Measurements from ENCODE around the gene ANKH.
"Not testable (repeated sequence)": the region's sequence is repeated elsewhere in the genome, so short reads cannot be mapped to it uniquely, and the experiment has no call there.

ANKH gene

GRCh38 chr5:14797385-14797784, 74.2 kb downstream of the ANKH start:
- in situ Hi-C loops (cut with MboI; ENCODE audit: low sequenced_read_pairs), result not testable (repeated sequence)

GRCh38 chr5:14794583-14795230, 76.9 kb downstream of the ANKH start:
- in situ Hi-C loops (cut with MboI; ENCODE audit: low sequenced_read_pairs), result no loop called here

- in situ Hi-C loops (cut with MboI; ENCODE audit: low sequenced_read_pairs), result no loop called here
Measured at GRCh38 chr5:14793851-14794250, 77.7 kb downstream of the ANKH start.

DNA sequence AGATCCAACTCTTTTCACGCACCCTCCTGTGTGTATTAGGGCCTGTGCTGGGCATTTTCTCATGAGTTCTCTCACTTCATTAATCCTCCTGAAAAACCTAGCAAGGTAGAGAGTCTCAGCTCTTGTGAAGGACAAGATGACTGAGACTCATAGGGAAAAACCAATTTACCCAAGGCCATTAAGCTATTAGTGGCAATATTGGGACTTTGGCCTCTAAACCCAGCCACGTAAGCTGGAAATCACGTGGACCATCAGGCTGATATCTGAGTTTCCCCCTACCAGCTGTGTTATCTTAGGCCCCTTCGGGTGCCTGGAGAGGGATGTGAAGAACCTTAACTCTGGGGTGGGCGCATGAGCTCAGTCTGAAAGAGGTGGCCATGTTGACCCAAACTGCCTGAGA, 80.7 kb downstream of the ANKH start:
- in situ Hi-C loops (cut with MboI; ENCODE audit: low sequenced_read_pairs), result no loop called here

- in situ Hi-C loops (cut with MboI; ENCODE audit: low sequenced_read_pairs), result no loop called here
Measured at GRCh38 chr5:14790220-14790619, 81.4 kb downstream of the ANKH start.

GRCh38 chr5:14787801-14788579, 83.6 kb downstream of the ANKH start:
- in situ Hi-C loops (cut with MboI; ENCODE audit: low sequenced_read_pairs), result no loop called here

DNA sequence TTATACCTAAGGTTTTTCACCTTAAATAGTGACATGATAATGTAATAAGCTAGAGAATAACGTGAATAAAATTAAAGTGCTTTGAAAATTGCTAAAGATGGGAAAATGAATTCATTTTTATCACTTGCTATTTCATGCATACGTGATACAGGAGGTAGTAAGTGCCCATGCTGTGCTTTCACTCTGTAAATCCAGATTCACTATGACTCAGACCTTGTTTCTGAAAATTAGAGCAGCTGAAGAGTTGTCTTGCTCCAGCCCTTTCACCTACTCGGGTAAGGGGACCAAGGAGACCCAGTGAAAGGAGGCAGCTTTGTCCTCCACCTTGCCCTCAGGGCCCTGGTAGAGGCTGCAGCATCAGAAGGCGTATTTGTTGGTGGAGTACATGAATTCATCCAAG, 87.9 kb downstream of the ANKH start:
- in situ Hi-C loops (cut with MboI; ENCODE audit: low sequenced_read_pairs), result no loop called here

GRCh38 chr5:14782591-14782990, 89.0 kb downstream of the ANKH start:
- in situ Hi-C loops (cut with MboI; ENCODE audit: low sequenced_read_pairs), result no loop called here

DNA sequence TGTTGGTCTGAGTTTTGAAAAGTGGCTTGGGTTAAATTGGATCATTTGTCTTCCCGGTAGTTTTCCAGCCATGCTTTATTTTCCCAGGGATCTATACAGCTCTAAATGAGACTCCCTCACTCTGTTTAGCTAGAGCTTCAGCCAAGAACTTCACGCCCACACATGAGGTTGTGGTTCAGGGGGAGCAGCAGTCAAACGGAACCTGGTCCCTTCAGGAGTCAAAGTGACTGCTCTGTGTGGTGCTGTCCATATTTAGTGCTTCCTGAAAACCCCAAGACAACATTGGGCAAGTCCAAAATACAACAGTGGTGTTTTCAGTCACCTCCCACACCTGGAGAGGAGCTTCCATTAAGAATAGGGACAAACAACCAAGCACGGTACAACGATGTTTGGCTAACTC, 90.5 kb downstream of the ANKH start:
- in situ Hi-C loops (cut with MboI; ENCODE audit: low sequenced_read_pairs), result no loop called here

GRCh38 chr5:14779975-14780374, 91.6 kb downstream of the ANKH start:
- in situ Hi-C loops (cut with MboI; ENCODE audit: low sequenced_read_pairs), result no loop called here

DNA sequence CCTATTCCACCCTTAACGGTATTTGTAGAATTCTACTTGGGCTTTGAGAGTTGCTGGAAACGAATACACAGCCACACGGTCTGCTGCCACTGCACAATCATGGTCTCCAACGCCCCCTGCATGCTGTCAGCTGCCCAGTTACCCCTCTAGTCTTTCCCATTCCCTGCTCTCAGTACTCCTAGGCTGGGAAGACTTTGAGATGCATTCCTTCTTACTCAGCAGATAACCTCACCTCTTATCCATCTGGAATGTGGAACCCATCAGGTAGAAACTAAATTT, 92.8 kb downstream of the ANKH start:
- in situ Hi-C loops (cut with MboI; ENCODE audit: low sequenced_read_pairs), result no loop called here

DNA sequence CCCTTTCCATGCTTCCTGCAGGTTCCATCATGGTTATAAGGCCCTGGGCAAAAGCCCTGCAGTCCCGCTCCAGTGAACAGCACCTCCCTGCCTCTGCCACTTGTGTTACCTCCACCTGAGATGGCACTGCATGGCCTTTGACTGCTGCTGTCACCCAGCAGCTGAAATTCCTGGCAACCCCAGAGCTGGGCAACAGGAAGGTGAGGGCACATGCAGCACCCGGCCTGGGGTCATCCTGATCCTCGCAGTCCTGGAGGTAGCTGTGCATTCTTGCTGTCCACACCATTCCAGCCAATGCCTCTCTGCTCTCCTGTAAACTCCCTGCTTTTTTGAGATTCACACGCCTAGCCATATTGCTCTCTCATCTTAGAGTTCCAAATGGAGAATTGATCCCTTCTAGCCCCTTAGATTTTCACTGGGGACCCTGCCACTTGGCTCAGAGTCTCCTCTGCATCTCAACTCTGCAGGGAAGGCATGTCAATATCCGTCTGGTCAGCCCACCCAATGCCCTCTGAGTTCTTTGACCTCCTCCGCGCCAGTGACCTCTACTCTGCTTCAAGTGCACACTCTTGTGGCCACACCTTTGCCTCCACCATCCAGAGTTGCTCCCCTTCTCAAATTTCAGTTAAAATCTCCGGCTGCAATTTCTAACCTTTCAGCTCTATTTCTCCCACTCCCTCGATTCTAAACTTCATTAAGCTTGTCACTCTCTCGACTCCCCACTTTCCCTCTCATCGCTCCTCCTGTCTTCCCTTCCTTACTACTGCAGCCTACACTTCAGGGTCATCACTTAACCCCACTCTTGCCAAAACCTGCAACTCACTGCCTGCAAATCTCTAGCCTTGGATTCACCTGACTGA, 93.4 kb downstream of the ANKH start:
- in situ Hi-C loops (cut with MboI; ENCODE audit: low sequenced_read_pairs), result no loop called here

DNA sequence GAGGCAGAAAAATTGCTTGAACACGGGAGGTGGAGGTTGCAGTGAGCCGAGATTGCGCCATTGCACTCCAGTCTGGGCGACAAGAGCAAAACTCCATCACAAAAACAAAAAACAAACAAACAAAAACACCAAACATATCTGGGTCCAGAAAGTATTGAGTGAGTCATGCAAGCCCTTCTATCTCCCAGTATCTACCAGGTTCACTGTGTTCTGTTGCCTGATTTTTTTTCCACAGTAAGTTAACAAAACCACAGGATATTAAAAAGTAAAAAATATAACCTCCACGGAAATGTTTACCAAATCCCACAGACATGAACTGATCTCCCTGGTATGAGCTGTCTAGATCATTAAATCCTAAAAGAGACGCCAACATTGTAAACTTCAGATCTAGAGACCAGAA, 94.4 kb downstream of the ANKH start:
- in situ Hi-C loops (cut with MboI; ENCODE audit: low sequenced_read_pairs), result no loop called here

GRCh38 chr5:14776602-14777001, 95.0 kb downstream of the ANKH start:
- in situ Hi-C loops (cut with MboI; ENCODE audit: low sequenced_read_pairs), result no loop called here

- in situ Hi-C loops (cut with MboI; ENCODE audit: low sequenced_read_pairs), result no loop called here
Measured at GRCh38 chr5:14775857-14776256, 95.7 kb downstream of the ANKH start.

GRCh38 chr5:14773588-14773987, 98.0 kb downstream of the ANKH start:
- in situ Hi-C loops (cut with MboI; ENCODE audit: low sequenced_read_pairs), result no loop called here

DNA sequence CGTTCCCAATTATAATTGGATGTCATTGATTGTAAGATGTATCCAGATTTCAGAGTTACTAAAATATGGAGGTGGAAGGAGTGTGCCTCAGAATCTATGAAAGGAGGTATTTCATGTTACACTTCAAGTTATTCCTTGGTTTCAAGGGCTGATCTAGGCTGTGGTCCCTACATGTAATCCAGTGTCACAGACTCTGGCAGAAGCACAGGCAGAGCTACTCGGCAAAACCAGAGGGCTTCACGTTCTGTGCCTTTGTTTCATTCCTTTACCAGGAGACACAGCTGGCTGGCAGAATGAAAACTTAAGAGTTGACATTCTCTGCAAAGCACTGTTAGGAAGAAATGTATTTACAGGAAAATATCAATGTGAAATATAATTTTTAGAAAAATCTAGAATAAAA, 99.6 kb downstream of the ANKH start:
- in situ Hi-C loops (cut with MboI; ENCODE audit: low sequenced_read_pairs), result no loop called here

GRCh38 chr5:14771189-14771588, 100.4 kb downstream of the ANKH start:
- in situ Hi-C loops (cut with MboI; ENCODE audit: low sequenced_read_pairs), result no loop called here

- in situ Hi-C loops (cut with MboI; ENCODE audit: low sequenced_read_pairs), result no loop called here
Measured at GRCh38 chr5:14768508-14769365, 102.8 kb downstream of the ANKH start.

DNA sequence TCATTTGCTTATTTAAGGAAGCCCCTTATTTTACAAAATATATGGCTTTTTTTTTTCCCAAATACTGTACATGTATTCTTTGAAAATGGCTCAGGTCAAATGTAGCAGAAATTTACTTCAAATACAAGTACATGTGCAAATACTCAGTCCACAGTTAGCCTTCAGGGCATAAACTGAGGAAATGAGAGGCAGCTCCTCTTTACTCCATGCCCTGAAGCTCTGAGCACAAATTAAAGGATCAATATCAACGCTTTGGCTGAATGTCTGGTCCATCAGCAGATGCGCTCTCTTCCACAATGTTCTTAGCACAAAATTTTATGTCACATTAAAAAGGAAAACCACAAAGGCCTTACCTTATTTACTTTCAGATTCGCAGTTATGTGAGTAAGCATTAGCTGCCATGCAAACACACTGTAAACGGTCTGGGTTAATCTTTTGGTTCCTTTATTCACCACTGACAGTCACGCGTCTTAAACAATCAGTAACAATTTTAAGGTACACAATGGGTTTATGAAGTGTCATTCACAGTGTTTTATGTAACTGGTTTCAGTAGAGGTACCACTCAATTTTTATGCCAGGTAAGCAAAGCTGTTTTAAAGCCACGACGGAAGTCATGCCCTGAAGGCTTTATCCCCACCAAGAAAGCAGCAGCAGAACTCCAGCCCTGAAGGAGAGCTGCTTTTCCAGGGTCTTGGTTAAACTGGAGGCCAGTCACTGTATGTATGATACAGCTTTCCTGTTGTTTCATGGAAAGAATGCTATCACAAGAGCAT, 103.7 kb downstream of the ANKH start:
- in situ Hi-C loops (cut with MboI; ENCODE audit: low sequenced_read_pairs), result no loop called here
